HG03039 (cell line): ENCODE measurements around the gene PCGF3.
"Not testable (repeated sequence)": the region's sequence is repeated elsewhere in the genome, so short reads cannot be mapped to it uniquely, and the experiment has no call there.

ENCODE experiments used
- ATAC-seq: cut with Tn5 transposase; IDR thresholded peaks from one replicate; pipeline ENCODE4 v1.9.1; 2021; ENCODE audit warnings: mild to moderate bottlenecking, moderate library complexity; ENCODE audit not compliant: unreplicated experiment

PCGF3 gene

GRCh38 chr4:760616-761015 is 55.0 kb downstream of the PCGF3 start:
- ATAC-seq: no peak

GRCh38 chr4:761086-761485 is 55.5 kb downstream of the PCGF3 start:
- ATAC-seq: no peak

- no peak for ATAC-seq
These were observed 56.1 kb downstream of the PCGF3 start for GRCh38 chr4:761739-762138.

- ATAC-seq: no peak
These were observed 56.9 kb downstream of the PCGF3 start for GRCh38 chr4:762211-763190.

GRCh38 chr4:763191-763810 is 57.7 kb downstream of the PCGF3 start:
- no peak for ATAC-seq

GRCh38 chr4:763922-764321 is 58.3 kb downstream of the PCGF3 start:
- ATAC-seq: no peak

GRCh38 chr4:764405-765169 is 59.0 kb downstream of the PCGF3 start:
- ATAC-seq: no peak

- no peak for ATAC-seq
These were observed 60.5 kb downstream of the PCGF3 start for GRCh38 chr4:766152-766515.

GRCh38 chr4:766559-767283 is 61.1 kb downstream of the PCGF3 start:
- ATAC-seq: no peak

GRCh38 chr4:768076-768475 is 62.4 kb downstream of the PCGF3 start:
- no peak for ATAC-seq

- ATAC-seq: no peak
These were observed 63.4 kb downstream of the PCGF3 start for GRCh38 chr4:768995-769394.

- ATAC-seq: no peak
These were observed 63.9 kb downstream of the PCGF3 start for GRCh38 chr4:769511-769910.

GRCh38 chr4:770022-770421 is 64.4 kb downstream of the PCGF3 start:
- ATAC-seq: no peak

GRCh38 chr4:771464-771863 is 65.8 kb downstream of the PCGF3 start:
- no peak for ATAC-seq

- ATAC-seq: no peak
These were observed 66.5 kb downstream of the PCGF3 start for GRCh38 chr4:772118-772517.

GRCh38 chr4:772776-773175 is 67.1 kb downstream of the PCGF3 start:
- ATAC-seq: no peak

GRCh38 chr4:773214-773613 is 67.6 kb downstream of the PCGF3 start:
- ATAC-seq: no peak

GRCh38 chr4:774419-775092 is 68.9 kb downstream of the PCGF3 start:
- ATAC-seq: not testable (repeated sequence)

- ATAC-seq: not testable (repeated sequence)
These were observed 69.9 kb downstream of the PCGF3 start for GRCh38 chr4:775485-775884.

- ATAC-seq: no peak
These were observed 71.3 kb downstream of the PCGF3 start for GRCh38 chr4:776743-777441.
